Psoas muscle (tissue), 8 donors: Measurements from ENCODE around the gene MSH6. TPM values are rescaled to one million over a fixed set of nuclear protein-coding genes. Genes with fewer than 3 reads are reported as not detected.

ENCODE experiments used
- ATAC-seq, 4 donors: fragments of 200-7000 bp; cut with Tn5 transposase; one replicate each; pipeline ENCODE4 v1.9.1; 2020; ENCODE audit warnings: moderate library complexity in 3 of 4, mild to moderate bottlenecking in 2 of 4
- DNase-seq, 2 donors: peaks; one replicate each; pipeline ENCODE4 v3.0.0-alpha.2; 2020
- H3K27ac ChIP-seq: fragments of 200-600 bp; one replicate; pipeline ENCODE4 v1.8.0; 2022
- H3K27me3 ChIP-seq, 3 donors: fragments of 200-600 bp in 1 of 3; one replicate each; pipeline versions ENCODE4 v1.6.1 to v1.8.0; 2013 to 2022; ENCODE audit warnings: low read length in 2 of 3, mild to moderate bottlenecking in 2 of 3, moderate library complexity in 1 of 3; ENCODE audit not compliant: insufficient read depth in 3 of 3
- H3K36me3 ChIP-seq, 2 donors: fragments of 200-600 bp in 1 of 2; one replicate each; pipeline versions ENCODE4 v1.6.1 to v1.8.0; 2013 to 2022; ENCODE audit warnings: low read depth in 1 of 2, mild to moderate bottlenecking in 1 of 2, moderate library complexity in 1 of 2; ENCODE audit not compliant: insufficient read depth in 1 of 2
- H3K4me1 ChIP-seq: fragments of 200-600 bp; one replicate; pipeline ENCODE4 v1.8.0; 2022
- H3K4me3 ChIP-seq: fragments of 200-600 bp; one replicate; pipeline ENCODE4 v1.8.0; 2022; ENCODE audit warnings: mild to moderate bottlenecking
- H3K9me3 ChIP-seq: fragments of 200-600 bp; one replicate; pipeline ENCODE4 v1.8.0; 2022
- CTCF ChIP-seq: fragments of 200-600 bp; IDR thresholded peaks from one replicate; pipeline ENCODE4 v1.8.0; 2022; ENCODE audit warnings: antibody characterized with exemption
- WGBS, 3 donors: extraction: QIAGEN DNeasy Blood & Tissue Kit; methylation state at CpG; one replicate each; pipeline versions ENCODE4 v1.1.6 to v1.1.7; 2013; 5-methylcytosine and 5-hydroxymethylcytosine counted together
- intact Hi-C, 2 donors: fragments of 100-400 bp; cut with DNase I; formaldehyde crosslinking; loops; one replicate each; pipeline versions ENCODE4 v1.11.0 to v1.14.2; 2022
- polyA plus RNA-seq, 3 donors: library from polyadenylated mRNA; stranded (reverse); fragments of 200-250 nt; gene quantifications; one replicate each; pipeline ENCODE4 v1.2.3, GENCODE V29; 2013
- total RNA-seq, 4 donors: library from RNA; stranded (reverse); fragmentation: NEBNext Ultra II Directional in 2 of 4; extraction: Animal tissue kit (Norgen Biotek cat#: 25700) in 2 of 4; gene quantifications; one replicate each; pipeline versions ENCODE4 v1.2.1 to v1.2.4, GENCODE V29; 2021 to 2023
- donor health status: healthy with polysubstance abuse.
- donor health status: DM: no; HTN: no; CAD: no; lungs with moderate emphysema.
- donor health status: Bipolar disorder and iron deficiency.
- donor health status: healthy.
- donor health status: DM: yes; HTN: yes; CAD: no.
- donor health status: DM: no; HTN: no; CAD: no.
- donor health status: DM: no; HTN: no; CAD: no.
- donor health status: DM: yes; HTN: yes; CAD: no.

Gene MSH6
- total and polyA plus RNA-seq, 7 donors = 7.7 to 21.1 (median 12.0) TPM

- Histone ChIP-seq H3K4me1 (no peaks in the 10 kb centered on the region), H3K27me3 (peaks cover 0 to 2% (median 0%) of the 10 kb centered on the region in 3 donors), H3K27ac (no peak overlapping the region), H3K4me3 (no peak overlapping the region), H3K36me3 (no peaks in the 10 kb centered on the region), H3K9me3 (no peaks in the 10 kb centered on the region)
- DNase-seq (no peak), ATAC-seq (no peak)
- TF ChIP-seq CTCF = no peak
- 68 to 80% (median 73%) methylated on average over 3 of the region's 3 CpGs for WGBS, 3 donors
- intact Hi-C loops = no loop called here
These were observed 45.6 kb upstream of the MSH6 start for GRCh38 chr2:47737191-47737975.

GRCh38 chr2:47738331-47738730 is 44.6 kb upstream of the MSH6 start:
- TF ChIP-seq CTCF = no peak
- intact Hi-C loops = no loop called here
- Histone ChIP-seq H3K36me3 (no peaks in the 10 kb centered on the region), H3K27me3 (peaks cover 0 to 2% (median 0%) of the 10 kb centered on the region in 3 donors), H3K4me1 (no peaks in the 10 kb centered on the region), H3K27ac (no peak overlapping the region), H3K4me3 (no peak overlapping the region), H3K9me3 (no peaks in the 10 kb centered on the region)
- 64 to 67% (median 64%) methylated on average over 5 of the region's 5 CpGs for WGBS, 3 donors
- ATAC-seq (no peak), DNase-seq (no peak)

GRCh38 chr2:47741101-47741500 is 41.8 kb upstream of the MSH6 start:
- Histone ChIP-seq H3K9me3 (no peaks in the 10 kb centered on the region), H3K4me3 (no peak overlapping the region), H3K36me3 (no peaks in the 10 kb centered on the region), H3K4me1 (no peaks in the 10 kb centered on the region), H3K27me3 (peaks cover 0 to 2% (median 0%) of the 10 kb centered on the region in 3 donors), H3K27ac (no peak overlapping the region)
- ATAC-seq (no peak), DNase-seq (no peak)
- WGBS, 3 donors = 58 to 64% (median 63%) methylated on average over 3 of the region's 3 CpGs
- intact Hi-C loops = no loop called here
- no peak for TF ChIP-seq CTCF

GRCh38 chr2:47741637-47742036 is 41.3 kb upstream of the MSH6 start:
- DNase-seq = no peak
- intact Hi-C loops = no loop called here
- WGBS, 3 donors = 53 to 58% (median 57%) methylated on average over 3 of the region's 3 CpGs
- H3K9me3 ChIP-seq = no peaks in the 10 kb centered on the region
- no peaks in the 10 kb centered on the region for H3K4me1 ChIP-seq
- H3K27me3 ChIP-seq = peaks cover 0 to 2% (median 0%) of the 10 kb centered on the region in 3 donors
- TF ChIP-seq CTCF = no peak
- no peak overlapping the region for H3K27ac ChIP-seq
- H3K36me3 ChIP-seq = no peaks in the 10 kb centered on the region
- no peak overlapping the region for H3K4me3 ChIP-seq
- ATAC-seq = no peak
